HepG2 (cell line): Measurements from ENCODE around the gene DOK4. TPM values are rescaled to one million over a fixed set of nuclear protein-coding genes. Genes with fewer than 3 reads are reported as not detected.
A peak's percentile ranks its signal among the peaks of the same experiment; 100 is the strongest.

Experiments
- ATF2 ChIP-seq: sonication (generic); formaldehyde crosslinking; IDR thresholded peaks from 2 replicates; pipeline ENCODE4 v1.4.0; 2020; ENCODE audit warnings: missing genetic modification reagents
- CTCF ChIP-seq: sonication (generic); formaldehyde crosslinking; IDR thresholded peaks from 2 replicates; pipeline ENCODE4 v1.5.0; 2020; ENCODE audit warnings: mild to moderate bottlenecking, missing genetic modification reagents, moderate library complexity
- ELK4 ChIP-seq: sonication (generic); formaldehyde crosslinking; IDR thresholded peaks from 2 replicates; pipeline ENCODE4 v1.9.0; 2021; ENCODE audit warnings: missing genetic modification reagents, borderline replicate concordance
- GABPA ChIP-seq, 2 experiments: IDR thresholded peaks; 2 replicates each; pipeline ENCODE4 v1.6.1; 2011 to 2016; ENCODE audit warnings: low read depth in 2 of 2, low read length in 1 of 2, missing biosample characterization in 1 of 2, missing genetic modification characterization in 1 of 2
- HES4 ChIP-seq: sonication (generic); formaldehyde crosslinking; IDR thresholded peaks from 2 replicates; pipeline ENCODE4 v1.9.0; 2021; ENCODE audit warnings: mild to moderate bottlenecking, missing genetic modification reagents, borderline replicate concordance
- JARID2 ChIP-seq: sonication (generic); formaldehyde crosslinking; IDR thresholded peaks from 2 replicates; pipeline ENCODE4 v1.8.1; 2023; ENCODE audit warnings: missing genetic modification reagents, inconsistent platforms; ENCODE audit not compliant: insufficient replicate concordance
- JDP2 ChIP-seq: sonication (generic); formaldehyde crosslinking; IDR thresholded peaks from 2 replicates; pipeline ENCODE4 v1.8.1; 2022; ENCODE audit warnings: missing genetic modification reagents, borderline replicate concordance
- MED1 ChIP-seq: sonication (generic); formaldehyde crosslinking; IDR thresholded peaks from 2 replicates; pipeline ENCODE4 v1.4.0; 2020; ENCODE audit warnings: missing genetic modification reagents
- MLLT10 ChIP-seq: sonication (generic); formaldehyde crosslinking; IDR thresholded peaks from 2 replicates; pipeline ENCODE4 v1.4.0; 2020; ENCODE audit warnings: missing genetic modification reagents
- PPARG ChIP-seq: conservative IDR thresholded peaks from 2 replicates; pipeline ENCODE4 v1.6.1; 2016; ENCODE audit warnings: missing biosample characterization, missing genetic modification reagents
- SMYD3 ChIP-seq: sonication (generic); formaldehyde crosslinking; IDR thresholded peaks from 2 replicates; pipeline ENCODE4 v1.8.1; 2023; ENCODE audit warnings: mild to moderate bottlenecking, missing genetic modification reagents
- ZFP82 ChIP-seq: sonication (generic); formaldehyde crosslinking; IDR thresholded peaks from 2 replicates; pipeline ENCODE4 v1.5.1; 2020; ENCODE audit warnings: mild to moderate bottlenecking, missing genetic modification reagents, borderline replicate concordance
- ZMAT3 ChIP-seq: sonication (generic); formaldehyde crosslinking; conservative IDR thresholded peaks from 2 replicates; pipeline ENCODE4 v1.7.0; 2021; ENCODE audit warnings: missing genetic modification reagents
- ZNF143 ChIP-seq: sonication (generic); formaldehyde crosslinking; IDR thresholded peaks from 2 replicates; pipeline ENCODE4 v1.4.0; 2020; ENCODE audit warnings: missing genetic modification reagents
- ZNF326 ChIP-seq: sonication (generic); formaldehyde crosslinking; IDR thresholded peaks from 2 replicates; pipeline ENCODE4 v1.4.0; 2020; ENCODE audit warnings: missing genetic modification reagents, borderline replicate concordance
- ZNF33B ChIP-seq: sonication (generic); formaldehyde crosslinking; IDR thresholded peaks from 2 replicates; pipeline ENCODE4 v1.5.1; 2020; ENCODE audit warnings: mild to moderate bottlenecking, missing genetic modification reagents
- ZNF607 ChIP-seq: sonication (generic); formaldehyde crosslinking; IDR thresholded peaks from 2 replicates; pipeline ENCODE4 v1.5.1; 2020; ENCODE audit warnings: missing genetic modification reagents, mild to moderate bottlenecking, borderline replicate concordance
- ZNF609 ChIP-seq: sonication (generic); formaldehyde crosslinking; IDR thresholded peaks from 2 replicates; pipeline ENCODE4 v1.4.0; 2020; ENCODE audit warnings: mild to moderate bottlenecking, missing genetic modification reagents, borderline replicate concordance
- ZNF644 ChIP-seq: IDR thresholded peaks from 2 replicates; pipeline ENCODE4 v1.6.1; 2016; ENCODE audit warnings: low read depth
- ZNF674 ChIP-seq: sonication (generic); formaldehyde crosslinking; IDR thresholded peaks from 2 replicates; pipeline ENCODE4 v1.5.0; 2020; ENCODE audit warnings: low read depth, mild to moderate bottlenecking, missing genetic modification reagents
- ZNF709 ChIP-seq: sonication (generic); formaldehyde crosslinking; IDR thresholded peaks from 2 replicates; pipeline ENCODE4 v1.5.0; 2020; ENCODE audit warnings: mild to moderate bottlenecking, missing genetic modification reagents
- ZNF772 ChIP-seq: sonication (generic); formaldehyde crosslinking; IDR thresholded peaks from 2 replicates; pipeline ENCODE4 v1.5.0; 2020; ENCODE audit warnings: mild to moderate bottlenecking, missing genetic modification reagents
- polyA plus RNA-seq, 8 experiments: library from polyadenylated mRNA; depleted of rRNA in 3 of 8; stranded (reverse) in 7 of 8; unstranded in 1 of 8; fragments of >200 nt; fragmentation: Illumina TruSeq in 4 of 8; extraction: Trizol in 4 of 8; gene quantifications; 2 replicates each; pipeline versions ENCODE4 v1.2.1 to v1.2.3, GENCODE V29; 2011 to 2016; ENCODE audit warnings: low read depth in 4 of 8, missing spikeins in 1 of 8, mixed read lengths in 1 of 8; ENCODE audit not compliant: insufficient read depth in 1 of 8
- total RNA-seq, 5 experiments: library from RNA; depleted of rRNA; stranded (reverse); fragments of >200 nt; fragmentation: Illumina TruSeq; extraction: Trizol; gene quantifications; 2 replicates each; pipeline ENCODE4 v1.2.3, GENCODE V29; 2016; ENCODE audit warnings: low read depth in 1 of 5

The DOK4 gene
- total and polyA plus RNA-seq, 2 of the 13 experiments (the other 11 are each of a cell fraction or from before 2014, with no cell fraction given): 52.7 to 70.0 TPM

GRCh38 chr16:57519796-57520360 lies 33.6 kb upstream of the DOK4 start (continued):
- TF ChIP-seq CTCF (CRISPR knock-in tag) (peak; percentile 99), SMYD3 (CRISPR knock-in tag) (no peak), JDP2 (no peak), ATF2 (CRISPR knock-in tag) (0 out of 2 replicates have a peak, but pooled peaks have one; percentile 26), ZMAT3 (CRISPR knock-in tag) (no peak), GABPA (IDR thresholded peaks at IDR 0.05; ENCODE audit: low read depth, low read length) (no peak), GABPA (CRISPR knock-in tag; IDR thresholded peaks at IDR 0.05; ENCODE audit: low read depth) (peak; percentile 61), ZNF709 (CRISPR knock-in tag) (no peak), ZNF33B (no peak), ZFP82 (CRISPR knock-in tag) (no peak), MED1 (peak; percentile 74; the same call in 1 of the 2 replicates), ZNF609 (no peak), MLLT10 (CRISPR knock-in tag) (no peak), ZNF674 (CRISPR knock-in tag) (no peak), ZNF326 (no peak), ZNF607 (CRISPR knock-in tag) (no peak), HES4 (CRISPR knock-in tag) (no peak), ZNF143 (CRISPR knock-in tag) (no peak), ZNF772 (CRISPR knock-in tag) (0 out of 2 replicates have a peak, but pooled peaks have one; percentile 5), JARID2 (CRISPR knock-in tag) (peak; percentile 60), PPARG (CRISPR knock-in tag) (no peak; the same call in 1 of the 2 replicates), ELK4 (CRISPR knock-in tag) (no peak), ZNF644 (CRISPR knock-in tag) (no peak)
